Gastrocnemius medialis (tissue), 4 donors: ENCODE data around the gene BMPER.

Source experiments
- POLR2A ChIP-seq, 2 donors: fragments of 450-650 bp; IDR thresholded peaks; one replicate each; pipeline ENCODE4 v1.6.1; 2017; ENCODE audit warnings: antibody characterized with exemption in 2 of 2, mild to moderate bottlenecking in 2 of 2, moderate library complexity in 2 of 2
- TF ChIP-seq, protein P1 (sequence below), 5 experiments: fragments of 450-650 bp in 3 of 5; fragments of 200-600 bp in 2 of 5; sonication (generic) in 2 of 5; IDR thresholded peaks in 4 of 5; conservative IDR thresholded peaks in 1 of 5; 1 replicate in 4 of 5; 2 replicates in 1 of 5; pipeline ENCODE4 v1.5.1; 2016 to 2019; ENCODE audit warnings: antibody characterized with exemption in 5 of 5, mild to moderate bottlenecking in 3 of 5, moderate library complexity in 3 of 5

DNA sequence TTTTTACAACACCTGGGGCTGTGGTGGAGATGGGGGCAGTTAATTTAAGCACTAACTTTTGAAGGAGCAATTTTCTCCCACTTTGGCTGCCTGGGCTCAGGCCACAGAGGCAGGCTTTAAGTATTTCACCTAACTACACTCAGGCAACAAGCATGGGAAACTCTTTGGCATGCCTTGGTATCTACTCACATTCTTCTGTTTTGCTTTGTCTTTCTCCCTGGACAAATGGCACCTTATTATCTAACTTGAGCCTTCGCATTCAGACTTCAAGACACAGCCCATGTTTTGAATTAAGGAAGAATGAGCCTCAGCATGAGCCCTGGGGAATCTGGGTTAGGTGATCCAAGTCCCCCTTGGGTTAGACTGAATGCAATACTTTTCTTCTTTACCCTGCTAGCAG is 31.8 kb upstream of the BMPER start:
- TF ChIP-seq, protein P1, sequence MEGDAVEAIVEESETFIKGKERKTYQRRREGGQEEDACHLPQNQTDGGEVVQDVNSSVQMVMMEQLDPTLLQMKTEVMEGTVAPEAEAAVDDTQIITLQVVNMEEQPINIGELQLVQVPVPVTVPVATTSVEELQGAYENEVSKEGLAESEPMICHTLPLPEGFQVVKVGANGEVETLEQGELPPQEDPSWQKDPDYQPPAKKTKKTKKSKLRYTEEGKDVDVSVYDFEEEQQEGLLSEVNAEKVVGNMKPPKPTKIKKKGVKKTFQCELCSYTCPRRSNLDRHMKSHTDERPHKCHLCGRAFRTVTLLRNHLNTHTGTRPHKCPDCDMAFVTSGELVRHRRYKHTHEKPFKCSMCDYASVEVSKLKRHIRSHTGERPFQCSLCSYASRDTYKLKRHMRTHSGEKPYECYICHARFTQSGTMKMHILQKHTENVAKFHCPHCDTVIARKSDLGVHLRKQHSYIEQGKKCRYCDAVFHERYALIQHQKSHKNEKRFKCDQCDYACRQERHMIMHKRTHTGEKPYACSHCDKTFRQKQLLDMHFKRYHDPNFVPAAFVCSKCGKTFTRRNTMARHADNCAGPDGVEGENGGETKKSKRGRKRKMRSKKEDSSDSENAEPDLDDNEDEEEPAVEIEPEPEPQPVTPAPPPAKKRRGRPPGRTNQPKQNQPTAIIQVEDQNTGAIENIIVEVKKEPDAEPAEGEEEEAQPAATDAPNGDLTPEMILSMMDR (IDR thresholded peaks at IDR 0.05 in 4 of 5, conservative IDR thresholded peaks at IDR 0.05 in 1 of 5), result no peak
- no peak for TF ChIP-seq POLR2A (IDR thresholded peaks at IDR 0.05)
